ENCODE data around the gene FEM1A. TPM values are rescaled to one million over a fixed set of nuclear protein-coding genes. Genes with fewer than 3 reads are reported as not detected.
"Not testable (repeated sequence)": the region's sequence is repeated elsewhere in the genome, so short reads cannot be mapped to it uniquely, and the experiment has no call there.

FEM1A gene
- total and polyA plus RNA-seq, 8 donors = 1.7 to 14.2 (median 2.2) TPM

- Histone ChIP-seq H3K9me3 (peaks cover 0 to 5% of the 10 kb centered on the region in 2 donors), H3K27ac (no peak overlapping the region), H3K27me3 (peaks cover 0 to 33% of the 10 kb centered on the region in 2 donors), H3K4me3 (no peak overlapping the region), H3K36me3 (no peaks in the 10 kb centered on the region), H3K4me1 (no peaks in the 10 kb centered on the region)
- TF ChIP-seq CTCF (IDR thresholded peaks at IDR 0.05) = no peak
- DNase-seq (no peak), ATAC-seq (no peak)
- intact Hi-C loops (cut with DNase I) = no loop called here
These were observed 9.7 kb upstream of the FEM1A start for GRCh38 chr19:4781801-4782200.

- H3K4me3 ChIP-seq; H3K36me3 ChIP-seq; H3K4me1 ChIP-seq; ATAC-seq; H3K27ac ChIP-seq; intact Hi-C loops (cut with DNase I); DNase-seq; H3K9me3 ChIP-seq: not testable (repeated sequence)
- H3K27me3 ChIP-seq = peaks cover 0 to 33% of the 10 kb centered on the region in 2 donors
These were observed 5.0 kb upstream of the FEM1A start for GRCh38 chr19:4786412-4787016.

GRCh38 chr19:4792019-4792865, 708 bp downstream of the FEM1A start:
- not testable (repeated sequence) for H3K9me3 ChIP-seq, H3K27me3 ChIP-seq
- Histone ChIP-seq H3K36me3 (peaks cover 0 to 45% of the 10 kb centered on the region in 2 donors), H3K27ac (peak overlapping the region; percentile 76 to 93), H3K4me1 (peaks cover 5 to 48% of the 10 kb centered on the region in 2 donors), H3K4me3 (peak overlapping the region; percentile 89 to 97)
- ATAC-seq = peak; percentile 2
- DNase-seq = peak in 1 of 4 donors; percentile 83
- intact Hi-C loops (cut with DNase I) = loop anchor here in 1 of 2 donors (5.0 kb wide), 1 partner anchor 60 kb away; no protein-coding TSS in a partner anchor

GRCh38 chr19:4792866-4793195, 1.3 kb downstream of the FEM1A start:
- not testable (repeated sequence) for H3K27ac ChIP-seq, H3K9me3 ChIP-seq, H3K27me3 ChIP-seq, ATAC-seq
- H3K4me3 ChIP-seq = peak overlapping the region in 1 of 2 donors; percentile 97
- peaks cover 5 to 48% of the 10 kb centered on the region in 2 donors for H3K4me1 ChIP-seq
- peak in 1 of 4 donors; percentile 78 for DNase-seq
- intact Hi-C loops (cut with DNase I) = loop anchor here in 1 of 2 donors (5.0 kb wide), 1 partner anchor 61 kb away; no protein-coding TSS in a partner anchor
- H3K36me3 ChIP-seq = peaks cover 0 to 51% of the 10 kb centered on the region in 2 donors

- not testable (repeated sequence) for H3K27me3 ChIP-seq
- intact Hi-C loops (cut with DNase I) = loop anchor here in 1 of 2 donors (5.0 kb wide), 1 partner anchor 61 kb away; no protein-coding TSS in a partner anchor
These were observed 1.7 kb downstream of the FEM1A start for GRCh38 chr19:4793278-4793677.

GRCh38 chr19:4794971-4795370, 3.4 kb downstream of the FEM1A start:
- DNase-seq = no peak
- H3K27me3 ChIP-seq = no peaks in the 10 kb centered on the region
- no peak overlapping the region for H3K27ac ChIP-seq
- H3K4me1 ChIP-seq = peaks cover 6 to 48% of the 10 kb centered on the region in 2 donors
- intact Hi-C loops (cut with DNase I) = loop anchor here in 1 of 2 donors (5.0 kb wide), 1 partner anchor 63 kb away; no protein-coding TSS in a partner anchor
- no peaks in the 10 kb centered on the region for H3K9me3 ChIP-seq
- peaks cover 0 to 59% of the 10 kb centered on the region in 2 donors for H3K36me3 ChIP-seq
- no peak overlapping the region for H3K4me3 ChIP-seq
- ATAC-seq = no peak
- TF ChIP-seq CTCF (IDR thresholded peaks at IDR 0.05) = no peak

More at GRCh38 chr19:4793278-4793677, 1.7 kb downstream of the FEM1A start:
- not testable (repeated sequence) for DNase-seq, H3K9me3 ChIP-seq, H3K27ac ChIP-seq, ATAC-seq
- peaks cover 0 to 51% of the 10 kb centered on the region in 2 donors for H3K36me3 ChIP-seq
- peaks cover 5 to 48% of the 10 kb centered on the region in 2 donors for H3K4me1 ChIP-seq
- H3K4me3 ChIP-seq = peak overlapping the region in 1 of 2 donors; percentile 97

GRCh38 chr19:4795400-4795799, 3.9 kb downstream of the FEM1A start:
- H3K36me3 ChIP-seq = peaks cover 0 to 59% of the 10 kb centered on the region in 2 donors
- DNase-seq (no peak), ATAC-seq (no peak)
- H3K9me3 ChIP-seq = no peaks in the 10 kb centered on the region
- H3K27me3 ChIP-seq = no peaks in the 10 kb centered on the region
- H3K4me1 ChIP-seq = peaks cover 8 to 48% of the 10 kb centered on the region in 2 donors
- TF ChIP-seq CTCF (IDR thresholded peaks at IDR 0.05) = no peak
- no peak overlapping the region for H3K4me3 ChIP-seq
- intact Hi-C loops (cut with DNase I) = no loop called here
- no peak overlapping the region for H3K27ac ChIP-seq

All from left lung (tissue), 10 donors.